ENCODE results near the gene DYNC1LI2.
"Not testable (repeated sequence)": the region's sequence is repeated elsewhere in the genome, so short reads cannot be mapped to it uniquely, and the experiment has no call there.

The DYNC1LI2 gene

GRCh38 chr16:66692341-66692740, 59.1 kb downstream of the DYNC1LI2 start:
- no peak overlapping the region for H3K4me3 ChIP-seq (ENCODE audit: low read depth, low read length)
- no peaks in the 10 kb centered on the region for H3K27me3 ChIP-seq (ENCODE audit: control insufficient read depth, insufficient read depth, low read length)
- H3K9me3 ChIP-seq (ENCODE audit: control insufficient read depth, insufficient read depth, low read length) = no peaks in the 10 kb centered on the region
- no peaks in the 10 kb centered on the region for H3K36me3 ChIP-seq (ENCODE audit: control insufficient read depth, insufficient read depth, low read length)
- no peak overlapping the region for H3K9ac ChIP-seq (ENCODE audit: low read depth, low read length)
- H3K4me1 ChIP-seq (ENCODE audit: control insufficient read depth, insufficient read depth, low read length) = peaks cover 14% of the 10 kb centered on the region

DNA sequence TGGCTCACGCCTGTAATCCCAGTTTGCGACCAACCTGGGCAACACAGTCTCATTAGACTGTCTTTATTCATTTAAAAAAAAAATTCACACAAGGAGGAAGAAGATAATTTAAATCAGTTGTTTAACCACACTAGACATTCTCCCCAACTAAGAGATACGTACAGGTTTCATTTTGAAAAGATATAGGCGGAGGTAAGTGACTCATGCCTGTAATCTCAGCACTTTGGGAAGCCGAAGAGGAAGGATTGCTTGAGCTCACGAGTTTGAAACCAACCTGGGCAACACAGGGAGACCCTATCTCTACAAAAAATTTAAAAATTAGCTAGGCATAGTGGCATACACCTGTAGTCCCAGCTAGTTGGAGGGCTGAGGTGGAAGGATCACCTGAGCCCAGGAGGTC, 60.2 kb downstream of the DYNC1LI2 start:
- peaks cover 13% of the 10 kb centered on the region for H3K4me1 ChIP-seq (ENCODE audit: control insufficient read depth, insufficient read depth, low read length)
- H3K9ac ChIP-seq (ENCODE audit: low read depth, low read length) = no peak overlapping the region
- H3K27me3 ChIP-seq (ENCODE audit: control insufficient read depth, insufficient read depth, low read length) = no peaks in the 10 kb centered on the region
- no peaks in the 10 kb centered on the region for H3K9me3 ChIP-seq (ENCODE audit: control insufficient read depth, insufficient read depth, low read length)
- no peaks in the 10 kb centered on the region for H3K36me3 ChIP-seq (ENCODE audit: control insufficient read depth, insufficient read depth, low read length)
- no peak overlapping the region for H3K4me3 ChIP-seq (ENCODE audit: low read depth, low read length)

DNA sequence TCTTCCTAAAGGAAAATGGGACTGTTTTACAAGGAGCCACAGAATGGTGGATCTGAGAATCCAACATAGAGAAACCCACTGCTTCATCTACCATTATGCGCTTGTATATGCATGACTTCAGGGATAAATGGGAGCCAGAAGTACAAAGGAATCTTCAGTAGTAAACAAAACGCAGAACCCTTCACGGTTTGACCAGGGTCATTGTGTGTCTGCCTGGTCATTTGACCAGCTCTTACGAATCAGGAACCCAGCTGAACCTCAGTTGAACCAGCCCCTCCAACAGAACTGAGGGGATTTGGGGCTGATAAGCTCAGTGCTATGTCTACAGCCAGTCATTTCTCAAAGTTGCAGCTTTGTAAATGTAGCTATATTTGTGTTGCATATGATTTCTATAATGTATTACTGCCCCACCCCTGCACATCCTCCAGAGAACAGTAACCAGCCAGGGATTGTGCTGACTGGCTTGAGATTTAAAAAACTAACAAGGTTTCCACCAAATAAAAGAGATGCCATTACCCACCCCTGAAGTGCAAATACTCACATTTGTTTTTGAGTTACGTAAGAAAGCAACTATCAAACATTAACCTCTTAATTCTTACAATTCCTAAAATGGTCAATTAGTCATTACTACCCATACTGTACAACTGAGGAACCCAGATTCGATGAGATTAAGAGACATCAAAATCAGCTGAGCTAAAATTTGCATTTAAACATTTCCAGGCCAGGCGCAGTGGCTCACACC, 61.1 kb downstream of the DYNC1LI2 start:
- Histone ChIP-seq H3K27me3 (ENCODE audit: control insufficient read depth, insufficient read depth, low read length) (no peaks in the 10 kb centered on the region), H3K9me3 (ENCODE audit: control insufficient read depth, insufficient read depth, low read length) (no peaks in the 10 kb centered on the region), H3K4me1 (ENCODE audit: control insufficient read depth, insufficient read depth, low read length) (peaks cover 10% of the 10 kb centered on the region), H3K4me3 (ENCODE audit: low read depth, low read length) (no peak overlapping the region), H3K9ac (ENCODE audit: low read depth, low read length) (no peak overlapping the region), H3K36me3 (ENCODE audit: control insufficient read depth, insufficient read depth, low read length) (no peaks in the 10 kb centered on the region)

DNA sequence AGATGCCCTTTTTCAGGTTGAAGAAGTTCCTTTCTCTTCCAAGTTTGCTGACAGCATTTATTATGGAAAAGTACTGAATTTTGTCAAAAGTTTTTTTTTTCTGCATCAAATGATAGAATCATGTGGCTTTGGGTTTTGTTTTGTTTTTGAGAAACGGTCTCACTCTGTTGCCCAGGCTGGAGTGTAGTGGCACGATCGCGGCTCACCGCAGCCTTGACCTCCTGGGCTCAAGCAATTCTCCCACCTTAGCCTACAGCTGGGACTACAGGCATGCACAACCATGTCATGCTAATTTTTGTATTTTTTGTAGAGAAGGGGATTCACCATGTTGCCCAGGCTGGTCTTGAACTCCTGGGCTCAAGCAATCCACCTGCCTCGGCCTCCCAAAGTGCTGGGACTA, 62.1 kb downstream of the DYNC1LI2 start:
- no peaks in the 10 kb centered on the region for H3K9me3 ChIP-seq (ENCODE audit: control insufficient read depth, insufficient read depth, low read length)
- H3K36me3 ChIP-seq (ENCODE audit: control insufficient read depth, insufficient read depth, low read length) = no peaks in the 10 kb centered on the region
- H3K27me3 ChIP-seq (ENCODE audit: control insufficient read depth, insufficient read depth, low read length) = no peaks in the 10 kb centered on the region
- no peak overlapping the region for H3K9ac ChIP-seq (ENCODE audit: low read depth, low read length)
- peaks cover 6% of the 10 kb centered on the region for H3K4me1 ChIP-seq (ENCODE audit: control insufficient read depth, insufficient read depth, low read length)
- no peak overlapping the region for H3K4me3 ChIP-seq (ENCODE audit: low read depth, low read length)

GRCh38 chr16:66687906-66688625, 63.3 kb downstream of the DYNC1LI2 start:
- Histone ChIP-seq H3K36me3 (ENCODE audit: control insufficient read depth, insufficient read depth, low read length) (no peaks in the 10 kb centered on the region), H3K9ac (ENCODE audit: low read depth, low read length) (no peak overlapping the region), H3K9me3 (ENCODE audit: control insufficient read depth, insufficient read depth, low read length) (no peaks in the 10 kb centered on the region), H3K4me3 (ENCODE audit: low read depth, low read length) (no peak overlapping the region), H3K4me1 (ENCODE audit: control insufficient read depth, insufficient read depth, low read length) (peaks cover 3% of the 10 kb centered on the region), H3K27me3 (ENCODE audit: control insufficient read depth, insufficient read depth, low read length) (no peaks in the 10 kb centered on the region)

DNA sequence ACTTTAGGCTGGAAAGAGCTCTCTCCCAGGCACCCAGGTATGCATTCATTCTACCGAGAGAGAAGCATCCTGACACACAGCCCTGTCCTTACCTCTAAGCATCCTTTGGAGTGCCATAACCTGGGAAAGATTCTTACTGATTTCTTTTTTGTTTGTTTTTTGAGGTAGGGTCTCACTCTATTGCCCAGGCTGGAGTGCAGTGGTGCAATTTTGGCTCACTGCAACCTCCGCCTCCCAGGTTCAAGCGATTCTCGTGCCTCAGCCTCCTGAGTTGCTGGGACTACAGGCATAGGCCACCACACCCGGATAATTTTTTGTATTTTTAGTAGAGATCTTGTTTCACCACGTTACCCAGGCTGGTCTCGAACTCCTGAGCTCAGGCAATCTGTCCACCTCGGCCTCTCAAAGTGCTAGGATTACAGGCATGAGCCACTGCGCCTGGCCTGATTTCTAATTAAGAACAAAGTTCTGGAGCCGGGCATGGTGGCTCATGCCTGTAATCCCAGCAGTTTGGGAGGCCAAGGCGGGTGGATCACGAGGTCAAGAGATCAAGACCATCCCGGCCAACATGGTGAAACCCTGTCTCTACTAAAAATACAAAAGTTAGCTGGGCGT, 65.8 kb downstream of the DYNC1LI2 start:
- not testable (repeated sequence) for H3K4me1 ChIP-seq (ENCODE audit: control insufficient read depth, insufficient read depth, low read length); H3K9me3 ChIP-seq (ENCODE audit: control insufficient read depth, insufficient read depth, low read length); H3K36me3 ChIP-seq (ENCODE audit: control insufficient read depth, insufficient read depth, low read length); H3K9ac ChIP-seq (ENCODE audit: low read depth, low read length); H3K4me3 ChIP-seq (ENCODE audit: low read depth, low read length); H3K27me3 ChIP-seq (ENCODE audit: control insufficient read depth, insufficient read depth, low read length)

GRCh38 chr16:66682271-66682670, 69.1 kb downstream of the DYNC1LI2 start:
- Histone ChIP-seq H3K9me3 (ENCODE audit: control insufficient read depth, insufficient read depth, low read length) (no peaks in the 10 kb centered on the region), H3K4me3 (ENCODE audit: low read depth, low read length) (no peak overlapping the region), H3K4me1 (ENCODE audit: control insufficient read depth, insufficient read depth, low read length) (no peaks in the 10 kb centered on the region), H3K27me3 (ENCODE audit: control insufficient read depth, insufficient read depth, low read length) (no peaks in the 10 kb centered on the region), H3K36me3 (ENCODE audit: control insufficient read depth, insufficient read depth, low read length) (no peaks in the 10 kb centered on the region), H3K9ac (ENCODE audit: low read depth, low read length) (no peak overlapping the region)

DNA sequence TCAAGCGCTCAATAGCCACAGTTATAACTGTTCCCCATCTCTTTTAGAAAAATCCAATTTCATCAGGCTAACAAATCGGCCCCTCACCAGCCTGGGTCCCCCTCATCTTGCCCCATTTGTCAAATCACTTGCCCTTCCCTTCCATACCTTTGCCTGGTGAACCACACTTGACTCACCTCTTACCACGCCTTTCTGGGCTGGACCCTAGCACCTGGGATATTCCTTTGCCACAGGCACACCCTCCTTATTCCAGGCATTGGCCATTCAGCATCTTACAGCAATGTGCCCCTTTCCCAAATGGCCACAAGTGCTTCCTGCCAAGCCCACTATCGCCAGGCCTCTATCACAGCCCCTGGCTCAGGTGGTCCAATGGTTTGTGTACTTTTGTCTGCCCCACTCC, 69.7 kb downstream of the DYNC1LI2 start:
- Histone ChIP-seq H3K27me3 (ENCODE audit: control insufficient read depth, insufficient read depth, low read length) (no peaks in the 10 kb centered on the region), H3K36me3 (ENCODE audit: control insufficient read depth, insufficient read depth, low read length) (no peaks in the 10 kb centered on the region), H3K4me3 (ENCODE audit: low read depth, low read length) (no peak overlapping the region), H3K9me3 (ENCODE audit: control insufficient read depth, insufficient read depth, low read length) (no peaks in the 10 kb centered on the region), H3K9ac (ENCODE audit: low read depth, low read length) (no peak overlapping the region), H3K4me1 (ENCODE audit: control insufficient read depth, insufficient read depth, low read length) (no peaks in the 10 kb centered on the region)

- no peak overlapping the region for H3K4me3 ChIP-seq (ENCODE audit: low read depth, low read length)
- no peaks in the 10 kb centered on the region for H3K4me1 ChIP-seq (ENCODE audit: control insufficient read depth, insufficient read depth, low read length)
- no peak overlapping the region for H3K9ac ChIP-seq (ENCODE audit: low read depth, low read length)
- no peaks in the 10 kb centered on the region for H3K9me3 ChIP-seq (ENCODE audit: control insufficient read depth, insufficient read depth, low read length)
- H3K36me3 ChIP-seq (ENCODE audit: control insufficient read depth, insufficient read depth, low read length) = no peaks in the 10 kb centered on the region
- H3K27me3 ChIP-seq (ENCODE audit: control insufficient read depth, insufficient read depth, low read length) = no peaks in the 10 kb centered on the region
These were observed 73.1 kb downstream of the DYNC1LI2 start for GRCh38 chr16:66678337-66678736.

GRCh38 chr16:66677836-66678235, 73.6 kb downstream of the DYNC1LI2 start:
- no peak overlapping the region for H3K9ac ChIP-seq (ENCODE audit: low read depth, low read length)
- no peak overlapping the region for H3K4me3 ChIP-seq (ENCODE audit: low read depth, low read length)
- H3K9me3 ChIP-seq (ENCODE audit: control insufficient read depth, insufficient read depth, low read length) = no peaks in the 10 kb centered on the region
- H3K36me3 ChIP-seq (ENCODE audit: control insufficient read depth, insufficient read depth, low read length) = no peaks in the 10 kb centered on the region
- H3K27me3 ChIP-seq (ENCODE audit: control insufficient read depth, insufficient read depth, low read length) = no peaks in the 10 kb centered on the region
- H3K4me1 ChIP-seq (ENCODE audit: control insufficient read depth, insufficient read depth, low read length) = no peaks in the 10 kb centered on the region

DNA sequence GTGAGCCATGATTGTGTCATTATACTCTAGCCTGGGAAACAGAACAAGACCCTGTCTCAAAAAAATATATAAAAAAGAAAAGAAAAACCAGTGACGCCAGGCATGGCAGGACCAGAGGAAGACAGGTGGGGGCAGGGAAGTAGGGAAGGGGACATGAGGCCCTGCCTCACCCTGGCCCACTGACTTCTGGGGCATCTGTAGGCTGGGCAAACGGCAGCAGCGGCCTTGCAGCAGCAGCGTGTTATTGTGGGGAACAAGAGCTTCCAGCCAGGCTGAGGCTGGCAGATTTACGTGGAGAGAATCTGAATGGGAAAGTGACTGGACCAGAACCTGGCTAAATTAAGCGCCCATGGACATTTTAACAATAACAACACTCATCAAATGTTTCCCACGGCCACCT, 74.2 kb downstream of the DYNC1LI2 start:
- H3K36me3 ChIP-seq (ENCODE audit: control insufficient read depth, insufficient read depth, low read length) = no peaks in the 10 kb centered on the region
- no peak overlapping the region for H3K4me3 ChIP-seq (ENCODE audit: low read depth, low read length)
- no peaks in the 10 kb centered on the region for H3K4me1 ChIP-seq (ENCODE audit: control insufficient read depth, insufficient read depth, low read length)
- no peak overlapping the region for H3K9ac ChIP-seq (ENCODE audit: low read depth, low read length)
- no peaks in the 10 kb centered on the region for H3K9me3 ChIP-seq (ENCODE audit: control insufficient read depth, insufficient read depth, low read length)
- no peaks in the 10 kb centered on the region for H3K27me3 ChIP-seq (ENCODE audit: control insufficient read depth, insufficient read depth, low read length)

DNA sequence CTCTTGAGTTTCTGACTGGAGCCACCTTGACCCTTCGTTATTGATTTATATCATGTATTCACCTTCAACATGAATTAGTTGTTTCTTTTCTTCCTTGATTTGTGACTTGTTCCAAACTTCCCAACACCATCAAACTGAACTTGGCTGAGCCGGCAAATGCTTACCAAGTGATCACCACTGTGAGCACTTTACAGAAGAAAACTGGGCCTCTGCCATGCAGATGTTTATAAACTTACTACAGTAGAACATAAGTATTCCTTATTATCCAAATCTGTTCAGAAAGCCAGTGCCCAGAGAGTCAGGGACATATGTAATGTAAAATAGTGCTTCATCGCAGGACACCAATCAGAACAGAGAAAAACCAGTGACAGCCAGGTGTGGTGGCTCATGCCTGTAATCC, 74.8 kb downstream of the DYNC1LI2 start:
- no peaks in the 10 kb centered on the region for H3K9me3 ChIP-seq (ENCODE audit: control insufficient read depth, insufficient read depth, low read length)
- no peak overlapping the region for H3K4me3 ChIP-seq (ENCODE audit: low read depth, low read length)
- H3K36me3 ChIP-seq (ENCODE audit: control insufficient read depth, insufficient read depth, low read length) = no peaks in the 10 kb centered on the region
- no peaks in the 10 kb centered on the region for H3K4me1 ChIP-seq (ENCODE audit: control insufficient read depth, insufficient read depth, low read length)
- H3K27me3 ChIP-seq (ENCODE audit: control insufficient read depth, insufficient read depth, low read length) = no peaks in the 10 kb centered on the region
- H3K9ac ChIP-seq (ENCODE audit: low read depth, low read length) = no peak overlapping the region

All from iPS-15b (cell line).